GM10847 (cell line): ENCODE results near the gene EGR1.

ENCODE experiments used
- POLR2A ChIP-seq: IDR thresholded peaks from 2 replicates; pipeline ENCODE4 v1.6.1; 2011; ENCODE audit not compliant: insufficient read length; ENCODE audit errors: extremely low read depth

Gene EGR1

DNA sequence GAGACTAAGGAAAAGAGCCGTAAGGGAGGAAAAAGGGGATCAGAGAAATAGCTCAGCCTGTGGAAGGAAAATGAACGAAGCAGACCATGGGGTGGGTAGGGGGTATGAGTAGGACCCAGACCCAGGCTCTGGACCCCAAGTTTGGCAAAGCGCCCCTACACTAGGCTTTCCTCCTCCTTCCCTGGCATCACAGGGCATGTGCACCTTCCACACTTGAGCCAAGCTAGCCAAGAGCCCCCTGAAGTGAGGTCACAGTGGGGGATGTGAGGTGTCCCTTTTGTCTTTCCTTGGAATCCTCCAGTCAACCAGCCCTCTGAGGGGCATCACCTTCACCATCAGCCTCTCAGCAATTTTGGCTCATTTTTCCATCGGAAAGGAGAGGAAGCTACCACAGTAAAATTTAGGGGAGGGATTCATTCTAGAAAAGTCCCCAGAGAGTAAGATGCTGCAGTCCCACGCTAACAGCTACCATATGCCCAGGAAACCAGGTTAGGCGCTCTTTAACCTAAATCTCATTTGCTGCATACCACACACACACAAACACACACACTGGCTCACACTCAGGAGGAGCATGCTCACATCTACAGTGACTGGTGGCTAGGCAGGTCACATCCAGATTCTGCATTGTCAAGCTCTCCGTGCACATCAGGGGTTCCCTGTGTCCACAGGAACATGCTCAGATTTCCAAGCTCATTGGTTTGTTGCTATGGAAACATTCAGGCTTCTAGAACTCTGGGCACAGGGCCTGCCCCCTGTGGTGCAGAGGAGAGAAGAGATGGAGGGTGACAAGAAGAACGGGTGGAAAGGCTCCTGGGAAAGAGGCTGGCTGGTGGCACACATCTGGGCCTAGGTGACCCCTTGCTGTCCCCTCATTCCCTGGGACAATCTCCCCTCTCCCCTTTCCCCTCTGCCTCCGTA is 16.5 kb upstream of the EGR1 start:
- TF ChIP-seq POLR2A = no peak

GRCh38 chr5:138449501-138450239 is 15.6 kb upstream of the EGR1 start:
- no peak for TF ChIP-seq POLR2A

DNA sequence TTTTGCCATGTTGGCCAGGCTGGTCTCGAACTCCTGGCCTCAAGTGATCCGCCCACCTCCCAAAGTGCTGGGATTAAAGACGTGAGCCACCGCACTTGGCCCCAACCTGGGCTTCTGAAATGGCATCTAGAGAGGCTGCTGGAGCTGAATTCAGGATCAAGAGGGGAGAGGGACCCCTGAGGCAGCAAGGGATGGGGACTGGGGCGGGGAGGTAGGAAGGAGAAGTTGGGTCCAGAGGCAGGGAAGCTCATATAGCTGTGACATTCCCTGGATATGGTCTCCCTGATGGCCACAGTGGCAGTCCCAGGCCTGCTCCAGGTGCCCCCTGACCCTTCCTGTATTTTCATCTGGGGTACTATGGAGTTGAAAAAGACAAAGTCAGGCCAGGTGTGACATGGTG is 14.3 kb upstream of the EGR1 start:
- no peak for TF ChIP-seq POLR2A

GRCh38 chr5:138452720-138453119 is 12.6 kb upstream of the EGR1 start:
- TF ChIP-seq POLR2A = no peak

DNA sequence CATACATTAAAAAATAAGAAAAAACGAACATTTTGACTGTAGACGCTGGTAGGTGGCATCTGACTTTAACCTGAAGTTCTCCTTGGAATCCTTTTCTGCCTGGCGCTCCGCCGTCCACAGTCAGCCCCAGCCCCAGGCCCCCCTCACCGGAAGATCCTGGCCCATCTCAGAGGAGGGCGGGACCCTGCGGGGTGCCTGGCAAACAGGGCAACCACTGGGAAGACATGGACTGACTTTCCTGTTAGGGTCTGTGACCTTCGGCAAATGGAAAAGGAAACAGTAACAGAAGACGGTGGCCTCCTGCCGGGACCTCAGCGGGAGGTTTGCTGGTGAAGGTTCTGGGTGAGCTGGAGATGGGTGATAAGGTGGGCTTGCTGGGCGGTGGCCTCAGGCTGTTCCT is 11.7 kb upstream of the EGR1 start:
- TF ChIP-seq POLR2A = no peak

- no peak for TF ChIP-seq POLR2A
These were observed 11.2 kb upstream of the EGR1 start for GRCh38 chr5:138454121-138454520.

DNA sequence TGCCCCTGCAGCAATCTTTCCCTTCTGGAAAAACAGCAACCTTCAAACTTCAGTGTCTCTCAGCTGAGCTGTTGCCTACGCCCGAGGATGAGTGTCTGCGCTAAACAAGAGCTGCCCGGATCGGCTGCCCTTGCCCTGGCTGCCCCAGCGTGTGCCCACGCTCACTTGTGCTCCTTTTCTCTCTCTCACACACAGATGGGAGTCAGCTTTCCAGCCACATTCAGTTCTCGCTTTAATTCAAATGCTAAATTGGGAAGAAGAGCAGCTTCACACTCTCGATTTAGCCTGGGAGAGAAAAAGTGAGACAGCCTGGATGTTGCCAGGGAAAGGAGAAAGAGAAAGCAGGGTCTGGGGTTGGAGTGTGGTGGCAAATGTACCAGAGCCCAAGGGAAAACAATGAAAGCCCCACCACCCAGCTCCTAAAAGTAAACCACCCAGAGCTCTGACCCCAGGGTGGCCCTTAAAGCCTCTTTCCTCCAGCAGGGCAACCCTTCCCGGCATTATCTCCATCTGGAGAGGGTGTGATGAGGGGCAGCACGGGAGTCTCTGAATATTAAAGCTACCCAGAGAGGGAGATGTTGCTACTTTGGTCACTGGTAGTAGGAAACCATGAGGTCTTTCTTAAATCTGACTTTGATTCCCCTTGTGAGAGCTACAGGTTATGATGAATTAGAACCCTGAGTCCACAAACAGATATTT is 9.9 kb upstream of the EGR1 start:
- TF ChIP-seq POLR2A = no peak

- no peak for TF ChIP-seq POLR2A
These were observed 7.6 kb upstream of the EGR1 start for GRCh38 chr5:138457531-138458275.

DNA sequence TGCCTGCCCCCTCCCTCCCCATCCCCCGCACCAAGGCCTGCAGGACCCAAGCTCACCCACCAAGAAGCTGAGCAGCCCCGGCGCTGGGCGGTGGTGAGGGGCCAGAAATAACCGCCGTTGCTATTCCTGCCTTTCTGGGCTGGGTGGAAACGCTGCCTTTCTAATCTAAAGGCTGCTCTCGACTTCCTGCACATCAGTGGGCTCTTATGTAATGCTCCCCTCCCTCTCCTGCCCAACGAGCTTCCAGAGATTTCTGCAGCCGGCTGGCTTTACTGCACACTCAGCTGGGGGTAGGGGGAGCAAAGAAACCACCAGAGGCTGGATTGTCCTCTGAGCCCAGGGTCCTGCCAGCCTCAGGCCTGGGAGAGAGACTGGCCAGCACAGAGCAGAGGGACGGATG is 6.9 kb upstream of the EGR1 start:
- no peak for TF ChIP-seq POLR2A

DNA sequence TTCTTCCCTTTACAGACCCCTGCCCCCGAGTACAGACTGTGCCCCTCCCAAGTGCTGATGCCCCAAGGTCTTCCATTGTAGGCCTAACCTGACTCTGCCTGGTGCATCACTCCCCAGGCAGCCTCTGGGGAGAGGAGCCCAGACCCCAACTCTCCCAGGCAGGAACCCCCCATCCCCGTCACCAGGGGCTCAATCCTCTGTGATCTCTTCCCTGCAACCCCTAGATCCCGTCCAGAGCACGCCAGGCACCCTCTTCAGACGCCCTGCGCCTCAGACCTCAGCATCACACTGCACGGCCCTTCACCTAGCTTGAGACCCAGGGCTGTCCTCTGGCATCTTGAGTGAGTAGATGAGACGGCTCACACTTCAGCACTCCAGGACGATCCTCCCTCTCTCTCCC is 6.4 kb upstream of the EGR1 start:
- TF ChIP-seq POLR2A = no peak

DNA sequence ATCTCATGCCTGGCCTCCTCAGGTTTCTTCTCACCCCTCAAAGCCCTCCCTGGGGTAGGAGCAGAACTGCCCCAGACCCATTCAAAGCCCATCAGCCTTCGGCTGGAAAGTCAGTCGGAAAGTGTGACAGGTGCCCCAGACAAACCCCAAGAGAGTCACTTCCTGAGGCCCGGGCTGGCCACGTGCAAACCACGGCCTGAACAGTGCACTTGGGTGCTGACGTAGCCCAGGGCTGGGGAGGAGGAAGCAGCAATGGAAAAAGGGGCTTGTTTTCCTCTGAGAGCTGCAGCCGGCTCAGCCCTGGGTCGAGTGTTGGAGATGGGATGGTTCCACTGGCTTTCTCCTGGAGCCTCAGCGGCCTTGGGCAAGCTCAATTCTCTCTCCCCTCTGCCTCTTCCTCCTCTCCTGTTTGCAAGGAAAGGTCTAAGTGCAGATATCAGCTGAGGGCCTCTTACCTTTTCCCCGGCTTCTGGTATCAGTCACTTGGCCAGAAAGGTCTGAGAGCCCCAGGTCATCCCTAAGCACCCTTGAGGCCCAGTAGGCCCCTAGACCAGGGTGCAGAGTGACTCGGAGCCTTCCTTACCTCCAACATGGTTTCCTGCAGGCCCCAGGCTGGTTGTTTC is 5.9 kb upstream of the EGR1 start:
- no peak for TF ChIP-seq POLR2A

- no peak for TF ChIP-seq POLR2A
These were observed 5.1 kb upstream of the EGR1 start for GRCh38 chr5:138460032-138460693.

- no peak for TF ChIP-seq POLR2A
These were observed 3.7 kb upstream of the EGR1 start for GRCh38 chr5:138461343-138462125.

GRCh38 chr5:138463419-138464007 is 1.8 kb upstream of the EGR1 start:
- TF ChIP-seq POLR2A = no peak
